Measurements from ENCODE around the gene CFAP300. TPM values are rescaled to one million over a fixed set of nuclear protein-coding genes. Genes with fewer than 3 reads are reported as not detected.

Gene CFAP300
- total RNA-seq = 1 to 10 TPM; 6.2 to 8.1 TPM
- polyA plus RNA-seq (ENCODE audit: insufficient read length in 6 of 6) = 10 to 100 TPM in 2 of 6 donors, 1 to 10 TPM in 4; 4.9 to 12.1 (median 8.4) TPM
- long read RNA-seq, donor 1, partial matches to known transcripts = 0 of 4 reads
- long read RNA-seq, donor 1, other reads (novel, unspliced or antisense) = 0 of 4 reads
- long read RNA-seq, donor 2, partial matches to known transcripts = 0 of 2 reads
- long read RNA-seq, donor 2, other reads (novel, unspliced or antisense) = 0 of 2 reads
- long read RNA-seq, donor 3, partial matches to known transcripts = 0 of 1 reads
- long read RNA-seq, donor 3, other reads (novel, unspliced or antisense) = 0 of 1 reads
- long read RNA-seq, donor 4, partial matches to known transcripts = 2 of 5 reads
- long read RNA-seq, donor 4, other reads (novel, unspliced or antisense) = 2 of 5 reads
- long read RNA-seq, donor 5, partial matches to known transcripts = 0 of 2 reads
- long read RNA-seq, donor 5, other reads (novel, unspliced or antisense) = 0 of 2 reads
- long read RNA-seq, donor 6, partial matches to known transcripts = 0 of 2 reads
- long read RNA-seq, donor 6, other reads (novel, unspliced or antisense) = 0 of 2 reads
- long read RNA-seq, donor 7, partial matches to known transcripts = 0 of 2 reads
- long read RNA-seq, donor 7, other reads (novel, unspliced or antisense) = 0 of 2 reads
- long read RNA-seq, donor 8, partial matches to known transcripts = 0 of 2 reads
- long read RNA-seq, donor 8, other reads (novel, unspliced or antisense) = 0 of 2 reads
- long read RNA-seq, donor 9 = 0 reads
- long read RNA-seq, donor 10, transcript CFAP300-201 (7 exons, 2,193 nt) = major isoform, 6 of 9 reads
- long read RNA-seq, donor 10, partial matches to known transcripts = 1 of 9 reads
- long read RNA-seq, donor 10, other reads (novel, unspliced or antisense) = 2 of 9 reads
- long read RNA-seq, donor 11, partial matches to known transcripts = 0 of 3 reads
- long read RNA-seq, donor 11, other reads (novel, unspliced or antisense) = 0 of 3 reads
- long read RNA-seq, donor 12, partial matches to known transcripts = 0 of 4 reads
- long read RNA-seq, donor 12, other reads (novel, unspliced or antisense) = 0 of 4 reads

- no peak for TF ChIP-seq CTCF (IDR thresholded peaks at IDR 0.05)
- peaks cover 0 to 33% of the 10 kb centered on the region in 2 donors for H3K27me3 ChIP-seq
- intact Hi-C loops (cut with DNase I) = no loop called here
Measured at GRCh38 chr11:102047305-102047924, at the start of gene CFAP300. TSS of gene CFAP300 (plus strand) at chr11:102047437. CDS start at chr11:102047471, 34 bp downstream.

GRCh38 chr11:102001657-102002338, 45.4 kb upstream of the CFAP300 start:
- Histone ChIP-seq H3K27ac (no peak overlapping the region), H3K27me3 (no peaks in the 10 kb centered on the region), H3K36me3 (no peaks in the 10 kb centered on the region), H3K9me3 (no peaks in the 10 kb centered on the region), H3K4me1 (no peaks in the 10 kb centered on the region), H3K4me3 (no peak overlapping the region)
- DNase-seq = no peak
- ATAC-seq = no peak
- no peak for TF ChIP-seq CTCF (IDR thresholded peaks at IDR 0.05)
- intact Hi-C loops (cut with DNase I) = no loop called here

More at GRCh38 chr11:102047305-102047924, at the start of gene CFAP300:
- peak; percentile 98 for ATAC-seq
- Histone ChIP-seq H3K4me3 (peak within 1 kb of the TSS; percentile 38 to 53), H3K9me3 (no peaks in the 10 kb centered on the region), H3K27ac (peak within 1 kb of the TSS; percentile 20 to 63), H3K36me3 (no peaks in the 10 kb centered on the region), H3K4me1 (no peaks in the 10 kb centered on the region)
- peak; percentile 71 to 92 (median 84) for DNase-seq

GRCh38 chr11:102004220-102004619, 43.0 kb upstream of the CFAP300 start:
- H3K4me3 ChIP-seq = no peak overlapping the region
- intact Hi-C loops (cut with DNase I) = no loop called here

GRCh38 chr11:102005306-102005705, 41.9 kb upstream of the CFAP300 start:
- intact Hi-C loops (cut with DNase I) = loop anchor here in 1 of 2 donors (5.0 kb wide), 1 partner anchor 143 kb away; no protein-coding TSS in a partner anchor
- TF ChIP-seq CTCF (IDR thresholded peaks at IDR 0.05) = no peak
- Histone ChIP-seq H3K27ac (no peak overlapping the region), H3K9me3 (no peaks in the 10 kb centered on the region), H3K4me3 (no peak overlapping the region), H3K27me3 (no peaks in the 10 kb centered on the region), H3K4me1 (no peaks in the 10 kb centered on the region), H3K36me3 (no peaks in the 10 kb centered on the region)
- DNase-seq (no peak), ATAC-seq (no peak)

More at GRCh38 chr11:102004220-102004619, 43.0 kb upstream of the CFAP300 start:
- ATAC-seq (no peak), DNase-seq (no peak)
- no peak overlapping the region for H3K27ac ChIP-seq
- no peaks in the 10 kb centered on the region for H3K9me3 ChIP-seq
- no peaks in the 10 kb centered on the region for H3K4me1 ChIP-seq
- H3K36me3 ChIP-seq = no peaks in the 10 kb centered on the region
- H3K27me3 ChIP-seq = no peaks in the 10 kb centered on the region
- no peak for TF ChIP-seq CTCF (IDR thresholded peaks at IDR 0.05)

All from left lung (tissue), 14 donors.